ENCODE results near the gene PRSS50. TPM values are rescaled to one million over a fixed set of nuclear protein-coding genes. Genes with fewer than 3 reads are reported as not detected.
A peak's percentile ranks its signal among the peaks of the same experiment; 100 is the strongest.

The PRSS50 gene
- total RNA-seq, 1 donor from 2014 or later: not detected

- Histone ChIP-seq H3K4me1 (peaks cover 28 to 57% of the 10 kb centered on the region in 2 donors), H3K36me3 (no peaks in the 10 kb centered on the region), H3K27ac (peak overlapping the region; percentile 83 to 93), H3K27me3 (no peaks in the 10 kb centered on the region), H3K9me3 (no peaks in the 10 kb centered on the region), H3K4me3 (no peak overlapping the region)
- peak in 1 of 3 experiments; percentile 22 for TF ChIP-seq CTCF (IDR thresholded peaks at IDR 0.05)
- peak in 1 of 2 donors; percentile 77 for DNase-seq (ENCODE audit: low spot score in 2 of 2)
- intact Hi-C loops (cut with DNase I): no loop called here
Observed at GRCh38 chr3:46695962-46696894, 21.4 kb downstream of the PRSS50 start.

- DNase-seq (ENCODE audit: low spot score in 2 of 2): peak; percentile 64 to 80
- peak in 1 of 3 experiments; percentile 16 for TF ChIP-seq CTCF (IDR thresholded peaks at IDR 0.05)
- no peak overlapping the region for H3K4me3 ChIP-seq
- H3K4me1 ChIP-seq: peaks cover 25 to 56% of the 10 kb centered on the region in 2 donors
- no peaks in the 10 kb centered on the region for H3K36me3 ChIP-seq
- intact Hi-C loops (cut with DNase I): no loop called here
- no peaks in the 10 kb centered on the region for H3K27me3 ChIP-seq
- peak overlapping the region; percentile 83 to 93 for H3K27ac ChIP-seq
- H3K9me3 ChIP-seq: no peaks in the 10 kb centered on the region
Observed at GRCh38 chr3:46695177-46695961, 22.3 kb downstream of the PRSS50 start.

- H3K4me1 ChIP-seq: peaks cover 21 to 52% of the 10 kb centered on the region in 2 donors
- H3K9me3 ChIP-seq: no peaks in the 10 kb centered on the region
- H3K27me3 ChIP-seq: no peaks in the 10 kb centered on the region
- peak overlapping the region in 1 of 2 donors; percentile 89 for H3K4me3 ChIP-seq
- peak overlapping the region; percentile 83 to 93 for H3K27ac ChIP-seq
- no peak for DNase-seq (ENCODE audit: low spot score in 2 of 2)
- intact Hi-C loops (cut with DNase I): no loop called here
- H3K36me3 ChIP-seq: no peaks in the 10 kb centered on the region
- TF ChIP-seq CTCF (IDR thresholded peaks at IDR 0.05): no peak
Observed at GRCh38 chr3:46694520-46694919, 23.1 kb downstream of the PRSS50 start.

- Histone ChIP-seq H3K27me3 (no peaks in the 10 kb centered on the region), H3K9me3 (no peaks in the 10 kb centered on the region), H3K27ac (peak overlapping the region; percentile 83 to 93), H3K4me3 (peak overlapping the region; percentile 74 to 89), H3K4me1 (peaks cover 21 to 52% of the 10 kb centered on the region in 2 donors), H3K36me3 (no peaks in the 10 kb centered on the region)
- DNase-seq (ENCODE audit: low spot score in 2 of 2): no peak
- no peak for TF ChIP-seq CTCF (IDR thresholded peaks at IDR 0.05)
- intact Hi-C loops (cut with DNase I): no loop called here
Observed at GRCh38 chr3:46693892-46694226, 23.8 kb downstream of the PRSS50 start.

GRCh38 chr3:46693038-46693891, 24.4 kb downstream of the PRSS50 start, which contains the start of gene ALS2CL:
Gene ALS2CL (minus strand): TSS chr3:46693679. CDS start chr3:46689440, 4,239 bp downstream.
- Histone ChIP-seq H3K9me3 (no peaks in the 10 kb centered on the region), H3K27me3 (no peaks in the 10 kb centered on the region), H3K36me3 (peaks cover 0 to 2% of the 10 kb centered on the region in 2 donors), H3K27ac (peak within 1 kb of the TSS; percentile 83 to 93), H3K4me1 (peaks cover 21 to 52% of the 10 kb centered on the region in 2 donors), H3K4me3 (peak within 1 kb of the TSS; percentile 74 to 89)
- intact Hi-C loops (cut with DNase I): no loop called here
- peak in 1 of 2 donors; percentile 81 for DNase-seq (ENCODE audit: low spot score in 2 of 2)
- TF ChIP-seq CTCF (IDR thresholded peaks at IDR 0.05): no peak
